Esophagus (tissue), 2 donors: Measurements from ENCODE around the gene ABCG1. TPM values are rescaled to one million over a fixed set of nuclear protein-coding genes. Genes with fewer than 3 reads are reported as not detected.
A peak's percentile ranks its signal among the peaks of the same experiment; 100 is the strongest.
"Not testable (repeated sequence)": the region's sequence is repeated elsewhere in the genome, so short reads cannot be mapped to it uniquely, and the experiment has no call there.

Experiments used
- H3K27ac ChIP-seq, 2 donors: one replicate each; pipeline ENCODE4 v1.5.1; 2013; ENCODE audit warnings: low read depth in 2 of 2, mild to moderate bottlenecking in 2 of 2, inconsistent platforms in 1 of 2, low read length in 1 of 2, moderate library complexity in 1 of 2
- H3K27me3 ChIP-seq, 2 donors: one replicate each; pipeline ENCODE4 v1.6.1; 2013; ENCODE audit warnings: low read length in 2 of 2, control low read depth in 1 of 2, mild to moderate bottlenecking in 1 of 2; ENCODE audit not compliant: insufficient read depth in 2 of 2, control insufficient read depth in 1 of 2
- H3K36me3 ChIP-seq, 2 donors: one replicate each; pipeline ENCODE4 v1.6.1; 2013; ENCODE audit warnings: low read length in 1 of 2; ENCODE audit not compliant: control insufficient read depth in 2 of 2, insufficient read depth in 2 of 2
- H3K4me1 ChIP-seq, 2 donors: one replicate each; pipeline ENCODE4 v1.6.1; 2013; ENCODE audit warnings: low read length in 1 of 2; ENCODE audit not compliant: control insufficient read depth in 2 of 2, insufficient read depth in 2 of 2
- H3K4me3 ChIP-seq, 2 donors: one replicate each; pipeline ENCODE4 v1.5.1; 2013; ENCODE audit warnings: low read length in 2 of 2, mild to moderate bottlenecking in 2 of 2, low read depth in 1 of 2, moderate library complexity in 1 of 2
- H3K9me3 ChIP-seq, 2 donors: one replicate each; pipeline ENCODE4 v1.6.1; 2013; ENCODE audit warnings: mild to moderate bottlenecking in 2 of 2, low read depth in 1 of 2, low read length in 1 of 2, moderate library complexity in 1 of 2; ENCODE audit not compliant: control insufficient read depth in 2 of 2, insufficient read depth in 1 of 2
- WGBS, 2 donors: extraction: QIAGEN DNeasy Blood & Tissue Kit; methylation state at CpG; one replicate each; pipeline ENCODE4 v1.1.7; 2013; 5-methylcytosine and 5-hydroxymethylcytosine counted together
- polyA plus RNA-seq, 2 donors: library from polyadenylated mRNA; stranded (reverse); fragments of 200-250 nt; gene quantifications; one replicate each; pipeline ENCODE4 v1.2.3, GENCODE V29; 2013
- donor health status: healthy with polysubstance abuse.
- donor health status: Bipolar disorder and iron deficiency.

The ABCG1 gene
- polyA plus RNA-seq, 2 donors = 2.8 TPM

DNA sequence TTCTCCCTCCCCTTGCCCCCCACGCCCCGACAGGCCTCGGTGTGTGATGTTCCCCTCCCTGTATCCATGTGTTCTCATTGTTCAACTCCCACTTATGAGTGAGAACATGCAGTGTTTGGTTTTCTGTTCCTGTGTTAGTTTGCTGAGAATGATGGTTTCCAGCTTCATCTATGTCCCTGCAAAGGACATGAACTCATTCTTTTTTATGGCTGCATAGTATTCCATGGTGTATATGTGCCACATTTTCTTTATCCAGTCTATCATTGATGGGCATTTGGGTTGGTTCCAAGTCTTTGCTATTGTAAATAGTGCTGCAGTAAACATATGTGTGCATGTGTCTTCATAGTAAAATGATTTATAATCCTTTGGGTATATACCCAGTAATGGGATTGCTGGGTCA lies 38.9 kb upstream of the ABCG1 start:
- WGBS, 2 donors = 87 to 90% methylated on average over 3 of the region's 3 CpGs

DNA sequence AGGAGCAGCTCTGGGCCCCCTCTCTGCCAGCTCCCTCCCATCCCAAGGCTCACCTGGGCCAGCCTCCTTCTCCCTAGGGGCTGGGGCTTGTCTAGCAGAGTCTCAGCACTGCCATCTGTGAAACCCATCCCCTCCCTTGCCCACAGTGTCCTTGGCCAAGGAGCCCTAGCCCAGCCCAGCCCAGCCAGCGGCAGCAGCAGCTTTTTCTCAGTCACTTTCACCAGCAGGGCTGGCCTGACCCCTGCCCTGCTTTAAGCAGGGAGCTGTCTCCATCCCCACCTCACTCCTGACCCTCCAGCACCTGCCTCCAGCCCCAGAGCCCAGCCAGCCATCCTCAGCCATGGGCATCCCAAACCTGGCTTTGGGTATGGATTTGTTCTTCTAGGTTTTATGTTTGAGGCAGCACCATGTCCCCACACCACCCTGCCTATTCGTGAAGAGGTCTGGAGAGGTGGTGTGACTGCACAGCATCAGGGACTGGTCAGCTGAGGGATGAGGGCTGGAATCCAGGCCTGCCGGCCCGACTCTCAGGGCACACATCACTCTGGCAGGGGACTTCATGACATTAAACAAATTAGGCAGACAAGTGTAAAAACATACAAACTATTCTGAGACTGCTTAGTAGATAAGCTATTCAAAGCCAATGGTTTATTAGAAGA lies 36.1 kb upstream of the ABCG1 start:
- H3K9me3 ChIP-seq = peaks cover 0 to 7% of the 10 kb centered on the region in 2 donors
- H3K4me1 ChIP-seq = no peaks in the 10 kb centered on the region
- no peak overlapping the region for H3K4me3 ChIP-seq
- 81 to 83% methylated on average over 4 of the region's 4 CpGs for WGBS, 2 donors
- no peaks in the 10 kb centered on the region for H3K36me3 ChIP-seq
- no peak overlapping the region for H3K27ac ChIP-seq
- no peaks in the 10 kb centered on the region for H3K27me3 ChIP-seq

More for the DNA sequence above, 38.9 kb upstream of the ABCG1 start:
- not testable (repeated sequence) for H3K27ac ChIP-seq, H3K36me3 ChIP-seq, H3K4me3 ChIP-seq, H3K27me3 ChIP-seq, H3K4me1 ChIP-seq, H3K9me3 ChIP-seq

DNA sequence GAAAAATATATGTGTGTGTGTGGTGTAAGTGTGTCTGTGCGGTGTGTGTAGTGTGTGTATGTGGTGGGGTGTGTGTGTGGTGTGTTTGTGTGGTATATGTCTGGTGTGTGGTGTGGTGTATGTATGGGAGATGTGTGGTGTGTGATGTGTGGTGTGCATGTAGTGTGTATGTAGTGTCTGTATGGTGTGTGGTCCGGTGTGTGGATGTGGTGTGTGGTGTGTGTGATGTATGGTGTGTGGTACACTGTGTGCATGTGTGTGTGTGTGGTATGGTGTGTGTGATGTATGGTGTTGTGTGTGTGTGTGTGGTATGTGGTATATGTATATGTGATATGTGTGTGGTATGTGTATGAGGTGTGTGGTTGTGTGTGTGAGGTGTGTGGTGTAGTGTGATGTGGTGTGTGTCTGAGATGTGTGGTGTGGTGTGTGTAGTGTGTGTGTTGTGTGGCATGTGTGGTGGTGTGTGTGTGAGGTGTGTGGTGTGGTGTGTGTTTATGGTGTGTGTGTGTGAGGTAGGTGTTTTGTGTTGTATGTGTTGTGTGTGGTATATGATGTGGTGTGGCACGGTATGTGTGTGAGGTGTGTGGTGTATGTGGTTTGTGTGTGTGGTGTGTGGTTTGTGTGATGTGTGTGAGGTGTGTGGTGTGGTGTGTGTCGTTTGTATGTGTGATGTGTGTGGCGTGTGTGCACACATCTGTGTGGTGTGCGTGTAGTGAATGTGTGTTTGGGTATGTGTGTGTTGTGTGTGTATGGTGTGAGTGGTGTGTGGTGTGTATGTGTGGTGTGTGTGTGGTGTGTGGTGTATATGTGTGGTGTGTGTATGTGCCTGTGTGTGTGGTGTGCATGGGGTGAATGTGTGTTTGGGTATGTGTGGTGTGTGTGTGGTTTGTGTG lies 35.3 kb upstream of the ABCG1 start:
- H3K27me3 ChIP-seq = no peaks in the 10 kb centered on the region
- H3K27ac ChIP-seq = no peak overlapping the region
- 95 to 96% methylated on average over 6 of the region's 6 CpGs for WGBS, 2 donors
- H3K4me3 ChIP-seq = no peak overlapping the region
- H3K4me1 ChIP-seq = no peaks in the 10 kb centered on the region
- peaks cover 0 to 7% of the 10 kb centered on the region in 2 donors for H3K9me3 ChIP-seq
- no peaks in the 10 kb centered on the region for H3K36me3 ChIP-seq

DNA sequence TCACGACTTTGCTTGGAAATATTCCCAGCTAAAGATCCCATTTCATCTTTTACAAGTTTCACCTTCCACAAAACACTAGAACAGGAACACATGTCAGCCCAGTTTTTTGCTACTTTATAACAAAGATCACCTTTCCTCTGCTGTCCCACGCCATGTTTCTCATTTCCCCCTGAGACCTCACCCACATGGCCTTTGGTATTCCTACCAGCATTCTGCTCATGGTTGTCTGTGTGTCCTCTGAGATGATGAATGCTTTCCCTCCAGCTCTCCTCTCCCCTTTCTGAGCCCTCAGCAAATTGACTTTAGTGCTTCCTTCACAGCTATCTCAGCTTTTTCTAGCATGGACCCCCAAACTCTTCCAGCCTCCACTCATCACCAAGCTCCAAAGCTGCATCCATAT lies 32.3 kb upstream of the ABCG1 start:
- peaks cover 0 to 7% of the 10 kb centered on the region in 2 donors for H3K9me3 ChIP-seq
- no peaks in the 10 kb centered on the region for H3K27me3 ChIP-seq
- no peaks in the 10 kb centered on the region for H3K4me1 ChIP-seq
- no peak overlapping the region for H3K4me3 ChIP-seq
- H3K27ac ChIP-seq = no peak overlapping the region
- no peaks in the 10 kb centered on the region for H3K36me3 ChIP-seq
- 63 to 76% methylated on average over 2 of the region's 2 CpGs for WGBS, 2 donors

DNA sequence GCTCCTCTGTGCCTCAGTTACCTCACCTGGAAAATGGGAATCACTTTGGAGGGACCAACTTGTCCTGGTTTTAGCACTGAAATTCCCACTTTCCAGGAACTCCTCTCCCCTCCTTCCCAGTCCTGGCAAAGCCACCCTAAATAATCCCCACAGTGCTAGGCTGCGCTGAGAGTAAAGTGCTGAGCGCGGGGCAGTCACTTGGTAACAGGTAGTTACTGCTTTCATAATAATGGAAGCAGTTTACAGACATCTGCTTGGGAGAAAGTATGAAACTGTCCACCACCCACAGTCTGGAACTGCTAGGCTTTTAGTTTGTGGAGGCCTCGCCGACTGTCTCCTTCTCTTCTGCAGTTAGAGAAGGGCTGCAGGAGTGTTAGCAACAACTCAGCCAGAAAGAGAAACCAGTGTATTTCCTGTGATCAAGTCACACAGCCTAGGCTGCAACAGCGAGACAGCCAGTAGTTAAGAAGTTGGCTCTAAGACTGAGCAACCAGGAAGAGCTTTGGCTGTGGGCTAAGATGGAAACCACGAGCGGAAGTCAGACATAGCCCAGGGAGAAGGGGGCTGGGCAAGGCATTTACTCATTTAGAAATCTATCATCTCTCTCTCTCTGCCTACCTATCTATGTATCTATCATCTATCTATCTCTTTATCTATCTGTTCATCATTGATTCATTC lies 30.8 kb upstream of the ABCG1 start:
- 65% methylated on average over 8 of the region's 8 CpGs for WGBS, 2 donors
- peak overlapping the region; percentile 52 to 65 for H3K27ac ChIP-seq

DNA sequence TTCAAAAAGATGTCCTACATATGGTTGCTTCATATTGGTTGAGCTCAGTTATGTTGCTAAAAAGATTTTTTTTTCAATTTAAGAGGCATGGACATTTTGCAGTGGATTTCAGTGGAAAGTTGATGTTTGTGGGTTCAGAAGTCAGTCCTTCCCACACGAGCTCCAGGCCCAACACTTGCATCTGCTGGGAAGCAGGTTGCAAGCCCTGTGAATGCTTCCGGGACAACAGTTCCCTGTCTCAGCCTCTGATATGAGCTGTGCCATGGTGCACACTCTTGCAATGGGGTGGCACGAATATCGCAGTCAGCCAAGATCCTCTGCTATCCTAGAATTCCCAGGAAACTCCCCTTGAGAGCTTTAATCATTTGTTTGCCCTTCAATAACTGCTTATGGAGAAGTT lies 30.3 kb upstream of the ABCG1 start:
- 82 to 88% methylated on average over 4 of the region's 4 CpGs for WGBS, 2 donors
- Histone ChIP-seq H3K36me3 (no peaks in the 10 kb centered on the region), H3K4me1 (peaks cover 0 to 4% of the 10 kb centered on the region in 2 donors), H3K27ac (no peak overlapping the region), H3K9me3 (peaks cover 0 to 4% of the 10 kb centered on the region in 2 donors), H3K4me3 (no peak overlapping the region), H3K27me3 (no peaks in the 10 kb centered on the region)

More for the DNA sequence above, 30.8 kb upstream of the ABCG1 start:
- H3K36me3 ChIP-seq = no peaks in the 10 kb centered on the region
- peaks cover 0 to 7% of the 10 kb centered on the region in 2 donors for H3K9me3 ChIP-seq
- peaks cover 0 to 4% of the 10 kb centered on the region in 2 donors for H3K4me1 ChIP-seq
- no peak overlapping the region for H3K4me3 ChIP-seq
- H3K27me3 ChIP-seq = no peaks in the 10 kb centered on the region

DNA sequence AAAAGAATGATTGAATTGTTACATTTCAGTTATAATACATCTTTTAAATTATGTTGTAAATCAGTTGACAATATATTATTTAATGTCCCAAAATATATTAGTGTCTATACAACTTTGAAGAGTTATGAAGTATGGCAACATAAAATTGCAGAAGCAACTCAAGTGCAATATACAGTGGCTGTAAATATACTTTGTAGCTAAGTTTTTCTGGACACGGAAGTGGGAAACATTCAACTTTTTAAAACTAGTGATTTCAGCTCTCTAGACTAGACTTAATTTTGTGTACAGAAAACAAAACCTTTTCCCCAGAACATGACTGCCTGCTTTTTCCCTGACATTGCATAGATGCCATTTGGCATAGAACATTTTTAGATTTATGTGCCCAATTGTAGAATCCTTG lies 29.5 kb upstream of the ABCG1 start:
- Histone ChIP-seq H3K4me3 (no peak overlapping the region), H3K4me1 (peaks cover 0 to 4% of the 10 kb centered on the region in 2 donors), H3K27me3 (no peaks in the 10 kb centered on the region), H3K27ac (no peak overlapping the region), H3K9me3 (peaks cover 0 to 3% of the 10 kb centered on the region in 2 donors), H3K36me3 (no peaks in the 10 kb centered on the region)
- 74 to 96% methylated on average over 1 of the region's 1 CpG for whole genome bisulfite sequencing, 2 donors

DNA sequence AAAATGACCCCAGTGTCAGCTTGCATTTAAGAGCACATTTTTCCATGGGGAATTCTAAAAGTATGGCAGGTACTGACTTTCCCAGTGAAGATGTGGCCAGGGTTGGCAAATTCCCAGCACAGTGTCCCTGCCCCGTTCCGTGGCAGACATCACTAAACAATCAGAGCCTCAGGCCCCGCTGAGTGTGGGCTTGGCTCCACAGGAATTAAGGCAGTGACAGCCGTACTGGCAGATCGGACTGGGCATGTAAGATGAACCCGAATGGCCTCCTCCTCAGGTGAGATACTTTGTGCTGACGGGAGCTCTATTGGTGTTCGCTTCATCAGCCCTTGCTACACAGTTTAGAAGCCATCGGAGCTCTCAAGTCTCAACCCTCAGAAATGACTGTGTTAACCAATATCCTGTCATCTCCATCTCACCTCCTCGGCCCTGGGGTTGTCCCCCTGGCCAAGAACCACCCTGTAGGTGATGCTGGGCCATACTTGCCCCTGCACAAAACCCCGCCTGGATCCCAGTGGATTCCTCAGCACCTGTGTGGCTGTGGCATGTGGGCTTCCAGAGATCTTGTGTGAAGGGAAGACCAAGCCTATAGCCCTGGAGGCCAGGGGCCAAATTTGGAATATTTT lies 29.0 kb upstream of the ABCG1 start:
- no peak overlapping the region for H3K27ac ChIP-seq
- no peak overlapping the region for H3K4me3 ChIP-seq
- no peaks in the 10 kb centered on the region for H3K36me3 ChIP-seq
- no peaks in the 10 kb centered on the region for H3K27me3 ChIP-seq
- WGBS, 2 donors = 75 to 80% methylated on average over 11 of the region's 11 CpGs
- H3K4me1 ChIP-seq = peaks cover 0 to 6% of the 10 kb centered on the region in 2 donors
- H3K9me3 ChIP-seq = peaks cover 0 to 3% of the 10 kb centered on the region in 2 donors

DNA sequence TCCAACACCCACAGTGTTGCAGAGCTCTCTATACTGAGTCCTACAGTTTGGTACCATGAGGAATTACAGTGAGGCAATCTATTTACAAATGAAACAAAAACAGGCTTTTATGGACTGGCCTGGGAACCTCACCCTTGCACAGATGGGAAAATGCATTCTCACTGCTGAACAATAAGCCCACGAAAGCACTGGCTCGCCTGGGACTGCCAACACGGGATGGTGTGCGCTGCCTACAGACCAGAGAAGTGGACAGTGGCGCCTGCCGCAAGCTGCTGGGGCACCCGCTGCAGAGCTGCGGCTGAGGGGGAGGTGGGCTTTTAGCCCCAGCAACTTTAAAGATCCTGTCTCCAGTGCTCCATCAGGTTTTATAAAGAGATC lies 28.5 kb upstream of the ABCG1 start:
- Histone ChIP-seq H3K36me3 (no peaks in the 10 kb centered on the region), H3K4me3 (no peak overlapping the region), H3K9me3 (peaks cover 0 to 3% of the 10 kb centered on the region in 2 donors), H3K4me1 (peaks cover 0 to 6% of the 10 kb centered on the region in 2 donors), H3K27me3 (no peaks in the 10 kb centered on the region), H3K27ac (no peak overlapping the region)
- WGBS, 2 donors = 91 to 92% methylated on average over 8 of the region's 8 CpGs
